Measurements from ENCODE around the gene SCN7A. TPM values are rescaled to one million over a fixed set of nuclear protein-coding genes. Genes with fewer than 3 reads are reported as not detected.
"Not testable (repeated sequence)": the region's sequence is repeated elsewhere in the genome, so short reads cannot be mapped to it uniquely, and the experiment has no call there.

The SCN7A gene
- total RNA-seq, 2 experiments from 2014 or later: not detected

- POLR2A ChIA-PET: no interaction called here
- DNase-seq: no peak
Measured at GRCh38 chr2:166485558-166486178, 8.4 kb downstream of the SCN7A start.

GRCh38 chr2:166472332-166472731 lies 21.7 kb downstream of the SCN7A start:
- H3K9me3 Mint-ChIP-seq: no peaks in the 10 kb centered on the region
- DNase-seq: no peak
- ChIA-PET CTCF (no interaction called here), POLR2A (interaction anchor here (0.6 kb wide), 1 partner anchor 197 kb away, joined by 3 read pairs; no protein-coding TSS in a partner anchor)
- H3K4me1 Mint-ChIP-seq: no peaks in the 10 kb centered on the region
- no peak overlapping the region for H3K27ac Mint-ChIP-seq
- no peaks in the 10 kb centered on the region for H3K36me3 Mint-ChIP-seq (ENCODE audit: low read depth)
- no peak overlapping the region for H3K4me3 Mint-ChIP-seq
- H3K27me3 Mint-ChIP-seq: no peaks in the 10 kb centered on the region

More at GRCh38 chr2:166485558-166486178, 8.4 kb downstream of the SCN7A start:
- Mint-ChIP-seq H3K9me3 (no peaks in the 10 kb centered on the region), H3K4me3 (no peak overlapping the region), H3K27ac (no peak overlapping the region), H3K36me3 (ENCODE audit: low read depth) (no peaks in the 10 kb centered on the region), H3K27me3 (no peaks in the 10 kb centered on the region), H3K4me1 (no peaks in the 10 kb centered on the region)
- CTCF ChIA-PET: no interaction called here

GRCh38 chr2:166468124-166469024 lies 25.7 kb downstream of the SCN7A start:
- H3K27me3 Mint-ChIP-seq: no peaks in the 10 kb centered on the region
- H3K4me1 Mint-ChIP-seq: no peaks in the 10 kb centered on the region
- H3K4me3 Mint-ChIP-seq: no peak overlapping the region
- no peak overlapping the region for H3K27ac Mint-ChIP-seq
- H3K36me3 Mint-ChIP-seq (ENCODE audit: low read depth): no peaks in the 10 kb centered on the region
- H3K9me3 Mint-ChIP-seq: no peaks in the 10 kb centered on the region
- DNase-seq: no peak
- ChIA-PET POLR2A (no interaction called here), CTCF (no interaction called here)

- Mint-ChIP-seq H3K9me3 (no peaks in the 10 kb centered on the region), H3K4me1 (no peaks in the 10 kb centered on the region), H3K27ac (no peak overlapping the region), H3K36me3 (ENCODE audit: low read depth) (no peaks in the 10 kb centered on the region), H3K4me3 (no peak overlapping the region), H3K27me3 (no peaks in the 10 kb centered on the region)
- CTCF ChIA-PET: no interaction called here
- POLR2A ChIA-PET: no interaction called here
- DNase-seq: no peak
Measured at GRCh38 chr2:166464187-166464586, 29.9 kb downstream of the SCN7A start.

DNA sequence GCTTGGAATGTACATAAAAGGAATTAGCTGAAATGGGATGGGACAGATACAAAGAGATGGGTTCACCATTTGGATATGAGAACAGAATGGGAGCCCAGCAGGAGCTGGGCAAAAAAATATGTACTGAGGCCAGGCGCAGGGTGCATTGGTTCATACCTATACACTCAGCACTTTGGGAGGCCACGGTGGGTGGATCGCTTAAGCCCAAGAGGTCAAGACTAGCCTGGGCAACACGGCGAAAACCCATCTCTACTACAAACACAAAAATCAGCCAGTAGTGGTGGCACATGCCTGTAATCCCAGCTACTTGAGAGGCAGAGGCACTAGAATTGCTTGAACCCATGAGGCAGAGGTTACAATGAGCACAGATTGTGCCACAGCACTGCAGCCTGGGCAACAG lies 30.4 kb downstream of the SCN7A start:
- Mint-ChIP-seq H3K9me3 (no peaks in the 10 kb centered on the region), H3K36me3 (ENCODE audit: low read depth) (no peaks in the 10 kb centered on the region), H3K4me3 (no peak overlapping the region), H3K27ac (no peak overlapping the region), H3K4me1 (no peaks in the 10 kb centered on the region), H3K27me3 (no peaks in the 10 kb centered on the region)
- POLR2A ChIA-PET: no interaction called here
- CTCF ChIA-PET: no interaction called here
- no peak for DNase-seq

GRCh38 chr2:166458674-166459073 lies 35.4 kb downstream of the SCN7A start:
- H3K27me3 Mint-ChIP-seq: no peaks in the 10 kb centered on the region
- no peak overlapping the region for H3K4me3 Mint-ChIP-seq
- H3K27ac Mint-ChIP-seq: no peak overlapping the region
- POLR2A ChIA-PET: no interaction called here
- H3K4me1 Mint-ChIP-seq: no peaks in the 10 kb centered on the region
- DNase-seq: no peak
- no peaks in the 10 kb centered on the region for H3K36me3 Mint-ChIP-seq (ENCODE audit: low read depth)
- peaks cover 2% of the 10 kb centered on the region for H3K9me3 Mint-ChIP-seq
- CTCF ChIA-PET: no interaction called here

DNA sequence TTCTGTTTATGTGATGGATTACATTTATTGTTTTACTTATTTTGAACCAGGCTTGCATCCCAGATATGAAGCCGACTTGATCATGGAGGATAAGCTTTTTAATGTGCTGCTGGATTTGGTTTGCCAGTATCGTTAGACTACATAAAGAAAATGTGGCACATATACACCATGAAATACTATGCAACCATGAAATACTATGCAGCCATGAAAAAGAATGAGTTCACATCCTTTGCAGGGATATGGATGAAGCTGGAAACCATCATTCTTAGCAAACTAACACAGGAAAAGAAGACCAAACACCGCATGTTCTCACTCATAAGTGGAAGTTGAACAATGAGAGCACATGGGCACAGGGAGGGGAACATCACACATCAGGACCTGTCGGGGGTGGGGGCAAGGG lies 38.2 kb downstream of the SCN7A start:
- H3K9me3 Mint-ChIP-seq; H3K36me3 Mint-ChIP-seq (ENCODE audit: low read depth); POLR2A ChIA-PET; H3K4me1 Mint-ChIP-seq; DNase-seq; H3K27me3 Mint-ChIP-seq; H3K4me3 Mint-ChIP-seq; CTCF ChIA-PET; H3K27ac Mint-ChIP-seq: not testable (repeated sequence)

- POLR2A ChIA-PET: no interaction called here
- H3K4me1 Mint-ChIP-seq: no peaks in the 10 kb centered on the region
Measured at GRCh38 chr2:166454006-166454595, 39.9 kb downstream of the SCN7A start.

DNA sequence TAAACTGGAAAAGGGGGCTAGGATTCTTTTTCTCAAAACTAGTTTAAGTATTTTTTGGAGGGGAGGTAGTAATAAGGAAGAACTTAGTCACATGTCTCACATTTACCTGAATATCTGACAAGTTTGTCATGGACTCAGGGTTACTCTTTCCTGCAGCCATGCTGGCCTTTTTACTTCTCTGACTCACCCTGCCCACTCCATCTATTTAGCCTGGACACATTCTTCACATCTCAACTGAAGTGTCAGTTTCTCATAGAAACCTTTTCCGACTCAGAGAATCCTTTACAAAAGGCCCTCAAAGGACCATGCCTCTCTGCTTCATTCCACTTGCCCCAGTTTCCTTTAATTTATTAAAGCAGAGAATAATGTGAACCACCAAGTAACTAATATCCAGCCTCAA lies 42.6 kb downstream of the SCN7A start:
- Mint-ChIP-seq H3K27ac (no peak overlapping the region), H3K4me1 (no peaks in the 10 kb centered on the region), H3K4me3 (no peak overlapping the region), H3K36me3 (ENCODE audit: low read depth) (no peaks in the 10 kb centered on the region), H3K9me3 (peaks cover 9% of the 10 kb centered on the region), H3K27me3 (no peaks in the 10 kb centered on the region)
- CTCF ChIA-PET: no interaction called here
- no peak for DNase-seq
- POLR2A ChIA-PET: no interaction called here

More at GRCh38 chr2:166454006-166454595, 39.9 kb downstream of the SCN7A start:
- DNase-seq: no peak
- H3K9me3 Mint-ChIP-seq: peaks cover 4% of the 10 kb centered on the region
- CTCF ChIA-PET: no interaction called here
- no peaks in the 10 kb centered on the region for H3K36me3 Mint-ChIP-seq (ENCODE audit: low read depth)
- no peak overlapping the region for H3K27ac Mint-ChIP-seq
- no peak overlapping the region for H3K4me3 Mint-ChIP-seq
- H3K27me3 Mint-ChIP-seq: no peaks in the 10 kb centered on the region

GRCh38 chr2:166449439-166449838 lies 44.6 kb downstream of the SCN7A start:
- H3K27me3 Mint-ChIP-seq: no peaks in the 10 kb centered on the region
- H3K4me1 Mint-ChIP-seq: no peaks in the 10 kb centered on the region
- no peaks in the 10 kb centered on the region for H3K36me3 Mint-ChIP-seq (ENCODE audit: low read depth)
- no peak for DNase-seq
- no peak overlapping the region for H3K4me3 Mint-ChIP-seq
- CTCF ChIA-PET: no interaction called here
- peaks cover 6% of the 10 kb centered on the region for H3K9me3 Mint-ChIP-seq
- no peak overlapping the region for H3K27ac Mint-ChIP-seq
- POLR2A ChIA-PET: no interaction called here

DNA sequence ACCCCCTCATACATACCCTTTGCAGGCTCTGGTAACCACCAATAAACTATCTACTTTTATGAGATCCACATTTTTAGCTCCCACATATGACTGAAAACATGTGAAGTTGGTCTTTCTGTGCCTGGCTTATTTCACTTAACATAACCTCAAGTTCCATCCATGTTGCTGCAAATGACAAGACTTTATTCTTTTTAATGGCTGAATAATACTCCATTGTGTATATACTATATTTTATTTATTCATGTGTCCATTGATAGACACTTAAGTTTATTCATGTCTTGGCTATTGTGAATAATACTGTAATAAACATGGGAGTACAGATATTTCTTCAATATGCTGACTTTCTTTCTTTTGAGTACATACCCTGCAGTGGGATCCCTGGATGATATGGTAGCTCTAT lies 45.9 kb downstream of the SCN7A start:
- Mint-ChIP-seq H3K27me3 (no peaks in the 10 kb centered on the region), H3K4me1 (no peaks in the 10 kb centered on the region), H3K4me3 (no peak overlapping the region), H3K27ac (no peak overlapping the region), H3K9me3 (peaks cover 6% of the 10 kb centered on the region), H3K36me3 (ENCODE audit: low read depth) (no peaks in the 10 kb centered on the region)
- DNase-seq: no peak
- POLR2A ChIA-PET: no interaction called here
- CTCF ChIA-PET: no interaction called here

GRCh38 chr2:166444306-166444705 lies 49.7 kb downstream of the SCN7A start:
- no peaks in the 10 kb centered on the region for H3K27me3 Mint-ChIP-seq
- no peak for DNase-seq
- POLR2A ChIA-PET: no interaction called here
- no peaks in the 10 kb centered on the region for H3K4me1 Mint-ChIP-seq
- H3K9me3 Mint-ChIP-seq: peaks cover 4% of the 10 kb centered on the region
- no peak overlapping the region for H3K27ac Mint-ChIP-seq
- no peak overlapping the region for H3K4me3 Mint-ChIP-seq
- CTCF ChIA-PET: no interaction called here
- H3K36me3 Mint-ChIP-seq (ENCODE audit: low read depth): no peaks in the 10 kb centered on the region

DNA sequence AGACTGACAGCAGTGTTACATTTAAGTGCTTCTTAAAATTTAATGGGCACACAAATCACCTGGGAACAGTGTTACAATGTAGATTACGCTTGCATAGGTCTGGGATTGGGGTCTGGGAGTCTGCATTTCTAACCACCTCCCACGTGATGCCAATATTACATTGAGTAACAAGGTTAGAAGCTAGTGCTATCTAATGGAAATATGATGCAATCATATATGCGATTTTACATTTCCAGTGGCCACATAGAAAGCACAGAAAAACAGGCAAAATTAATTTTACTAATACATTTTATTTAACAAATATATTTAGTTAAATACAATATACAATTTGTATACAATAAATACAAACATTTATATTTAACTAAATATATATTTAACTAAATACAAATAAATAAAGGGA lies 53.7 kb downstream of the SCN7A start:
- Mint-ChIP-seq H3K27me3 (no peaks in the 10 kb centered on the region), H3K4me1 (no peaks in the 10 kb centered on the region), H3K9me3 (no peaks in the 10 kb centered on the region), H3K4me3 (no peak overlapping the region), H3K36me3 (ENCODE audit: low read depth) (no peaks in the 10 kb centered on the region), H3K27ac (no peak overlapping the region)
- DNase-seq: no peak
- CTCF ChIA-PET: no interaction called here
- POLR2A ChIA-PET: no interaction called here

DNA sequence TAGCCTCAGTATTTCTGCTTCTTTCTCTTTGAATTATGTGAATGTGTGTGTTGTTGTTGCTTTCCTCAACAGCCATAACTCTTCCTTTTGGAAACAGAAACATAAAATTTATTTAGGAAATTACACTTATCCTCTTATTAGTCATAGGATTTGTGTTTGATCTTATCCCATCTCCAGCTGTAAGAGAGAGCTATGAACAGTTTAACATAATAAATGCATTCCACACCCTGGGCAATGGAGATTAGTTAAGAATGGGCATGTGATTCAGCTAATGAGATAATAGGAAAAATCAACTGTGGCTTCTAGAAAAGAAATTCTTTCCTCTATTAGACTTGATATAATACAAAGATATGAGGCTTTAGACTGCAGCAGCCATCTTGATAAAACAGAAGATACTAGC lies 55.0 kb downstream of the SCN7A start:
- Mint-ChIP-seq H3K27ac (no peak overlapping the region), H3K36me3 (ENCODE audit: low read depth) (no peaks in the 10 kb centered on the region), H3K27me3 (no peaks in the 10 kb centered on the region), H3K4me1 (no peaks in the 10 kb centered on the region), H3K9me3 (no peaks in the 10 kb centered on the region), H3K4me3 (no peak overlapping the region)
- no peak for DNase-seq
- CTCF ChIA-PET: no interaction called here
- POLR2A ChIA-PET: no interaction called here
